ENCODE data around the gene STOML2.
"Not testable (repeated sequence)": the region's sequence is repeated elsewhere in the genome, so short reads cannot be mapped to it uniquely, and the experiment has no call there.

STOML2 gene, protein sequence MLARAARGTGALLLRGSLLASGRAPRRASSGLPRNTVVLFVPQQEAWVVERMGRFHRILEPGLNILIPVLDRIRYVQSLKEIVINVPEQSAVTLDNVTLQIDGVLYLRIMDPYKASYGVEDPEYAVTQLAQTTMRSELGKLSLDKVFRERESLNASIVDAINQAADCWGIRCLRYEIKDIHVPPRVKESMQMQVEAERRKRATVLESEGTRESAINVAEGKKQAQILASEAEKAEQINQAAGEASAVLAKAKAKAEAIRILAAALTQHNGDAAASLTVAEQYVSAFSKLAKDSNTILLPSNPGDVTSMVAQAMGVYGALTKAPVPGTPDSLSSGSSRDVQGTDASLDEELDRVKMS

DNA sequence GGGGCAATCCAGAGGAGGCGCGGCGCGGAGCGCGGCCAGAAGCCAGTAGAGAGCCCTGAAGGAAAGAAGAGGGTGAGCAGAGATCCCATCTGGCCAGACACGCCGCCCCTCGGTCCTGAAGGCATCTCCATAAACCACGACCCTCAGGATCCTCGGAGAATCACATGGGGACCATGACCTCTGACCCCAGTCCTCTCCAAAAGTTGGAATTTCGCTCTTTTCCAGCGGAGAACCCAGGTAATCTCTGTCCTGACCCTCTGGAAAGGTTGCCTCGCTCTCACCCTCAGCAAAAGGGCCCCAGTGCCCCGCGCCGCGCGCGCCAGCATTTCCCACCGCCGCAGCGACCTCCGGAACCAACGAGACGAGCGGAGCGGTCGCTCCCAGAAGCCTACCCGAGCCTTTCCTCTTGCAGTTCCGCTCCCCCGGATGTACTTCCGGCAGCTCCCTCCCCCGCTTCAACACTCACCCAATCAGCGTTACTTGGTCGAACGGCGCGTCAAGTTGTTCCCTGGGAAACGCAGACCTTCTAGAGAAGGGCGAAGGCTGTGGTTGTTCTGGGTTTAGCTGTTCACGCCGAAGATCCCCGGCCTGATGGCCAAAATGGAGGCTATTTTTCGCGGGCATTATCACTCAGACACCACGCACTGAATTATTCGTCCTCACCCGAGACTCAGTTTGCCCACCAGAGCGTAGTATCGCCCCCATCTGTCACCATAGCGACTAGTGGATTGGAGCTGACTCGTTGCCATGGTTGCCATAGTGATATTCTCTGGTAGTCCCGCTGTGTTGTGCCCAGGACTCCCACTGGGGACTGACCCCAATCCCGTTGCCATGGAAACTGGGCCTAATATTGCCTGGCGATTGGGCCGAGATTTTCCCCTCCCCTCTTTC, at the start of gene STOML2:
TSS of gene STOML2 (minus strand) at position 363 of the 891 bp plus-strand sequence. CDS start at position 326, 37 bp downstream.
- DNase-seq (ENCODE audit: low read depth in 3 of 3), result peak; percentile 84 to 90 (median 85)

- DNase-seq (ENCODE audit: low read depth in 3 of 3), result not testable (repeated sequence)
These were observed 45.1 kb upstream of the STOML2 start for GRCh38 chr9:35147941-35148563.

GRCh38 chr9:35142037-35142436, 39.1 kb upstream of the STOML2 start:
- DNase-seq (ENCODE audit: low read depth in 3 of 3), result no peak

DNA sequence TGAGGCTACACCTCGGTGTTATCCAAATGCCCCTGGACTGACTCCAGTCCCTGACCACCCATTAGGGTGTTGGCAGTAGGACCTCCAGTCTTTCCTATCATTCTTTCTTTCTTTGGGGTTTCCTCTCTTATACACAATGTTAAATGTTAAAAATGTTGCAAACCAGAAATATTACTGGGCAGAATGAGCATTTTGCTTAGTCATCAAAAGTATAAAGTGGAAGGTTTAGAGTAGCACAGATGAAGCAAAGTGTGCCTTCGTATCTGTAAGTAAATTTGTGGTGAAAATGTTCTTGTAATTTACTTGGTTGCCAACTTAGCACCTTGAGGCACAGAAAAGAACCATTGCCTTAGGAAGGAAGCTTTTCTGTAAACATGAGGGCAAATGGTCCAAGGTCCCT, 37.2 kb upstream of the STOML2 start:
- no peak for DNase-seq (ENCODE audit: low read depth in 3 of 3)

DNA sequence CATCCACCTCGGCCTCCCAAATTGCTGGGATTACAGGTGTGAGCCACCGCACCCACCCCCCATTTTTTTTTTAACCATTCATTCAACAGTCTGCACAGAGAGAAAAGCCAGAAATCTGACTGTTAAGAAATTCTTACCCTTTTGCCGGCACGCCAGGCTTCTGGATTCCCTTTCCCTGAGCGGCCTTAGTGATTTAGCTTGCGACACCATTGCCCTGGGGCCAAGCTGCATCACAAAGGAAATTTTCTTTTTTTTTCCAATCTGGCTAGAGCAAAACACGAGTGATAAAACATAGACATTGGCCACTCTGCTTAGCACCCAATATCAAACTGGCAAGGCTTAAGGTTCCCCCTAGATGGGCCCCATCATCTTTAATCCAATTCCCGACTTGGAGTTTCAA, 33.9 kb upstream of the STOML2 start:
- no peak for DNase-seq (ENCODE audit: low read depth in 3 of 3)

DNA sequence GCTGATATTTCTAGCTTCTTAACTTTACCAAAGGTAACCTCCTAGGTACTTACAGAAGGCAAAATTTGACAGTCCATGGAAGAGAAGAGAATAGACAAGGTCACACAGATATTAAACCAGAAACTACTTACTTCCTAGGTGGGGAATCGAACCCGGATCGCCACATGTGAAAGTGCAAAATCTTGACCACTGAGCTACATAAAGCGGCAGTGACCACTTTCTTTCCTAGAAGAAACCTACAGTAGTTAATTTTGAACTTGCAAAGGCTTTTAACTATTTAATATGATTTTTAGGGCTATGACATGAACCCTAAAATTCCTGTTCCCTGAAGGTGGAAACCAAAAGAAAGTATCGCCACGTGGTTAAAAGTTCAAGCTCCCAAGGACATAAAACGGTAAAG, 33.1 kb upstream of the STOML2 start:
- no peak for DNase-seq (ENCODE audit: low read depth in 3 of 3)

GRCh38 chr9:35134920-35135319, 32.0 kb upstream of the STOML2 start:
- DNase-seq (ENCODE audit: low read depth in 3 of 3), result no peak

DNA sequence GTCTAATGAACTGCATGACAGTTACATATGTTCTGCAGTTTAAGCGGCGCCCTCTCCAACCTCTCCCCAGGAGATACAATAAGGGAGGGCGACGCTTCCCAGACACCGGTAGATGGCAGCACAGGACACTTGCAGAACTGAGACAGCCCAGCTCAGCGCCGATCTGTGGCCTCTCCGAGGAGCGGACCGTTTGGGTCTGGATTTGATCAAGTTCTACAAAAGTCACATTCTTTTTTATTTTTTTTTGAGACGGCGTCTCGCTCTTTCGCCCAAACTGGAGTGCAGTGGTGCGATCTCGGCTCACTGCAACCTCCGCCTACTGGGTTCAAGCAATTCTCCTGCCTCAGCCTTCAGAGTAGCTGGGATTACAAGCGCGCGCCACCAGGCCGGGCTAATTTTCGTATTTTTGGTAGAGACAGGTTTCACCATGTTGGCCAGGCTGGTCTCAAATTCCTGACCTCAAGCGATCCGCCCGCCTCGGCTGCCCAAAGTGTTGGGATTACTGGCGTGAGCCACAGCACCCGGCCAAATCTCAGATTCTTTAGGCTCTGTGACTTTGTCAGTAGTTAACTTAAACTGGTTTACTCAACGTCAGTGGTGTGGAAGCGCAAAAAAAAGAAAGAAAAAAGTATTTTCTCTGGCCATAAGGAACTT, 14.1 kb upstream of the STOML2 start:
- peak; percentile 76 to 91 (median 80) for DNase-seq (ENCODE audit: low read depth in 3 of 3)

DNA sequence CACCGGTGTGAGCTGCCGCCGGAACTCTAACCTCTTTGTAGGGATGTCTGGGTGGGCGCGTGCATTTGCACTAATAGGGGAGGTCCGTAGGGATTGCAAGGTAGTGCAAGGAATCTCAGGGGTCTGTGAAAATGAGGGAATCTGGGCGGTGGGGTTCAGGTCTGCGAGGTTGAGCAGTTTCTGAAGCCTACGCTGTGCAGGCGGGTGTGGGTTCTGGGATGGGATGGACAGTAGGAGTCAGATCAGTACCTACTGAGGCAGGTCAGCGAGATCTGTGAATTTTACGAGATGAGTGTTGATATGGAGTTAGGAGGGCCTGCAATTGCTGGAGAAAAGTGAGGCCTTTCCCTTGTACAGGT, 13.6 kb upstream of the STOML2 start:
- no peak for DNase-seq (ENCODE audit: low read depth in 3 of 3)

DNA sequence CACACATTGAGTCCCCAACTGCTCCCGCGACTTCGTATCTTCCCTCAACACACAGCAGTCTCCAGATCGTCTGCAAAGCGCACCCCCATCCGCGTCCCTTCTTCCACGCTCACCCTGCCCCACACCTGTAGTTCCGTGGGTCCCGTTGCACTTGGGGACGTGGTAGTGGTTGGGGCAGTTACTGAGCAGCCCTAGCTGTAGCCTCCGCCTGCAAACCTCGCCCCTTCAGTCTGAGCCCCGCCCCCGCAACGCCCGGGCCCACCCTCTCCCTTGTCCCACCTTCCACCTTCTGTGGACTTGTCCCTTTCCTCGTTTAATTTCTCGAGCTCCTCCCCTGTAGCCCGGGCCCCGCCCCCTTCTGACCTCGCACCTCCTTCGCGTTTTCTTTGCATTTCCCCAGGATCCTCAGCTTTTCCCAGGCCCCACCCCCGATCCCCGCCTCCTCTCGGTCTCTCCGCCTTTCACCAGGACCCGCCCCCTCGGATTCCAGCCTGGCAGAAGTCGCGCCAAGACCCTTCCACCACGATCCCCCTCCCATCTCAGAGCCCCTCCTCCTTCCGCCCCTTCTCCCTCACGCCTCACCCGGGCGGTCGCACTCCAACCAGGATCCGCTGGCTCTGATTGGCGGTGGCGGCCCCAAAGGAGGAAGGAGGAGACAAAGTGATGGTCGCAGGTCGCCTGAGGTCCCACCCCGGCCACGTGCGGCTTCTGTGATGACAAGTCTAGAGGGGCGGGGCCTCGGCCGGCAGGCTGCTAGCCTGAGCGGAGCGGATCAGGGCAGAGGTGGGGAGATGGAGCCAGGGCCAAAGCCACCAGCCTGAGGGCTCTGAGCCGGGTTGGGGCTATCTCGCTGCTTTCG, 13.0 kb upstream of the STOML2 start, which contains the start of gene ATOSB:
TSS of gene ATOSB (minus strand) at position 183 of the 859 bp plus-strand sequence. CDS start 7,588 bp downstream, outside the sequence.
- DNase-seq (ENCODE audit: low read depth in 3 of 3), result peak; percentile 79 to 92 (median 88)

GRCh38 chr9:35114840-35115628, 12.1 kb upstream of the STOML2 start:
- DNase-seq (ENCODE audit: low read depth in 3 of 3), result no peak

DNA sequence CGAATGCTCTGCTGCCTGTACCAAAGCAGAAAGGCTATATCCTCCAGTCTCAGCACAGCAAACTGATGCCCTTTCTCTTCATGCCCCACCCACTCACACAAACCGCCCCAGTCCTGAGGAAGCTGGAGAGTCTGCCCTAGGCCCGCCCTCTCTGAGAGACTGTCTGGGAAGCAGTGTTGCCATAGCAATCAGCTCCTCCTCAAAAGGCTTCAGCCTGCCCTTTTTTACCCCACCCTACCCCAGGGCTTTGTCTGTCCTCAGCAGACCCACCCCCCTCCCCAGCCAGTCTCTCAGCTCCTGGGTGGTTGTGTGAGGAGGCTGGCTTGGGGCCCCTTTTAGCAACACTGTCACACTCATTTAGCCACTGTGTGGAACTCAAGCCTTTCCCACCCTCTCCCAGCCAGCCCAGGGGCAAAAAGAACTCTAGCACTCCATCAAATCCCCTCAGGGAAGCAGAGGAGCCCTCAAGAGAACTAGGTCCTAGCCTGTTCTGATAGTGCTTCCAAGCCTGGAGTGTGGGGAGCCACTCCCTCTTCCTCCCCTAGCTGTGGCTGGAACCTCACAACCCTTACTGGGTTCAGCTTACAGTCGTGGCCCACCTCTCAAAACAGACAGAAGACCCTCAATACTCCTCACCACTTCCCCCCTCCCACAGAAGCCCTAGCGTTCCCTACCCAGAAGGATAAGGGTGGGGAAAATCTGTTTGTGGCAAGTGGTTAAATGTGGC, 11.3 kb upstream of the STOML2 start:
- peak; percentile 45 to 70 (median 60) for DNase-seq (ENCODE audit: low read depth in 3 of 3)

DNA sequence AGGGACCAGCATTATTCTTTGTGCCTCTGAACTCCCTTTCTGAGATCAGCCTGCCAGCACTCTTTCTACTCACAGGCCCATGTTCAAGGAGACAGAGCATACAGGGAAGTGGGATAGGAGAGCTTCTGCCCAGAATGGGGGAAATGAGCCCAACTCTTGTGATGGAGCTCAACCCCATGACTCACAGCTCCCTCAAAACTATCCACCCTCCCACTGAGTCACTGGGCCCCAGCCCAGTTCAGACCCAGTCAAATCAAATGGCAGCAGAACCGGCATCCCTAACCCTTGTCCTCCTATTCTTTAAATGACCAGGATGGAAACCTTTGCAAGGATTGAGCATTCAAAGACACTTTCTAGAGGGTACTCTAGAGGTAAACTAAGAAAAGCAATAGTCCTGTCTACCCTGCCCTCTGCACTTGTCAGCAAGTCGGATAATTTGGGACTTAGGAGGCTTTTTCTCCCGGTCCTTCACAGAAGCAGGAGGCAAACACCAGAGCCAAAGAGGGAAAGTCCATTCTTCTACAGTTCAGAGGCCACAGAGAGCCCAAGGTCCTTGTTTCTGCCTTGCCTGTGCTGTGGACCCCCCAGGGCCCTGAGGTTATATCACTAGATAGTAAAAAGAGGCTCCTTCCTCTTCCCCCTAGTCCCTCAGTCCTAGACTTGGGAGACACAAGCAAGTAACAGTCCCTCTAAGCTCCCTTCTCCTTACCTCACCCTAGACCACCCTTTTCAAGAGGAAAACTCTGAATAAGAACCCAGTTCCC, 9.5 kb upstream of the STOML2 start:
- DNase-seq (ENCODE audit: low read depth in 3 of 3), result no peak

GRCh38 chr9:35111001-35111933, 8.3 kb upstream of the STOML2 start:
- DNase-seq (ENCODE audit: low read depth in 3 of 3), result peak; percentile 92 to 95 (median 92)

DNA sequence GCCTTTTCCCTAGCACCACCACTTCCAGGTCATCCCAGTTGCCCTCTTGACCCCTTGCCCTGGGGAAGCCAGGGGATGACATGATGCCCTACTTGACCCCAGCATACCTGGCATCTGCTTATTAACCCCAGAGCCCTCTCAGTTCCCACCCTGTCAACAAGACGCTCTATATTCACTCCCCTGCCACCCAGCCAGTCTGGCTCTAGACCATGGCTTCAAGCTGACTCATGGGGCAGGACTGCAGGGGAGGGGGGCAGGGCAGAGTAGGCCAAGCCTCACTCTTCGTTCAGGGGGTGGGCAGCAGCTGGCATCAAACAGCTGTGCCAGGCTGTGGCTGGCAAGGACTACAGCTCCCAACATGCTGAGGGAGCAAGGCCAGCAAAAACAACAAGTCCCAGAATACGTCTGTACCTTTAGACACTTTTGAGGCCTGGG, 7.4 kb upstream of the STOML2 start:
- no peak for DNase-seq (ENCODE audit: low read depth in 3 of 3)

DNA sequence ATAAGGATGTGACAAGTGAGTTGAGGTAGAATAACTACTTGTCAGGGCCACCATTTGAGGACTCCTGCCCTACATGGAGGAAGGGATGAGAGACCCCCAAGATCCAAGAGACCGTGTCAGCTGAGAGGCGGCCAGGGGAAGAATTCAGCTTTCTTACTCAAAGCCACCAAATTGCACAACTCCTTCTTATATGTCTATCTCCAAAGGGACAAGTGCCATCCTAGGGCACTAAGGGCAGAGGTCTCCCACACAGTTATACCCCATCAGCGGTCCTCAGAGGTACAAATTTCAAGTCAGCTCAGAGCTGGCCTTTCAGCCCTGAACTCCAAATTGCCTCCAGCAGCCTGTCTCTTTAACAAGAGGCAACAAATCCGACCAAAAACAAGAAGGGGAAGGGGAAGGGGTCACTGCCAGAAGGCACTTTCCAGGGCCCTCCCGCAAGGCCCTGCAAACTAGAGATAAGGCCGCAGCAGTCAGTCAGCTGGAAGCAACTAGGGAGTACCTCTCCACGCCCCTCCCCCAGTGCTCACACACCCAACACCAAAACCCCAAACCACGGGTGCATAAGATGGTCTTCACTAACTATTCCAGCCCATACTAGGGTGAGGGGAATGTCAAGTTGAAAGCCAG, 6.1 kb upstream of the STOML2 start:
- DNase-seq (ENCODE audit: low read depth in 3 of 3), result no peak

- no peak for DNase-seq (ENCODE audit: low read depth in 3 of 3)
These were observed 5.5 kb upstream of the STOML2 start for GRCh38 chr9:35108461-35108860.

Data from stimulated activated CD4-positive, alpha-beta T cell treated with anti-CD3 and anti-CD28 coated beads, TNF-alpha, amount 100 ng/mL, for 48 hours (primary cell).